Measurements from ENCODE around the gene LRRN1. TPM values are rescaled to one million over a fixed set of nuclear protein-coding genes. Genes with fewer than 3 reads are reported as not detected.
A peak's percentile ranks its signal among the peaks of the same experiment; 100 is the strongest.

Gene LRRN1
- under 1 TPM in 1 of 2 experiments, not detected in 1; 0.17 TPM for total RNA-seq

- DNase-seq = peak; percentile 63
- Mint-ChIP-seq H3K27me3 (peaks cover 42% of the 10 kb centered on the region), H3K27ac (no peak within 1 kb of the TSS), H3K4me1 (ENCODE audit: low read depth) (peaks cover 9% of the 10 kb centered on the region), H3K36me3 (no peaks in the 10 kb centered on the region), H3K9me3 (peaks cover 7% of the 10 kb centered on the region), H3K4me3 (peak within 1 kb of the TSS; percentile 67)
- POLR2A ChIA-PET = no interaction called here
- CTCF ChIA-PET = no interaction called here
- intact Hi-C loops (cut with micrococcal nuclease) = loop anchor here (10.0 kb wide), 1 partner anchor 605 kb away; no protein-coding TSS in a partner anchor
These were observed at the start of gene LRRN1 for GRCh38 chr3:3799173-3800079. Gene LRRN1, plus strand, starts transcription at chr3:3799431. Its CDS starts 45,211 bp downstream, at chr3:3844642.

- Mint-ChIP-seq H3K4me3 (no peak overlapping the region), H3K9me3 (no peaks in the 10 kb centered on the region), H3K4me1 (ENCODE audit: low read depth) (no peaks in the 10 kb centered on the region), H3K27me3 (no peaks in the 10 kb centered on the region), H3K27ac (no peak overlapping the region), H3K36me3 (no peaks in the 10 kb centered on the region)
- POLR2A ChIA-PET = no interaction called here
- DNase-seq = no peak
- CTCF ChIA-PET = no interaction called here
- intact Hi-C loops (cut with micrococcal nuclease) = no loop called here
These were observed 45.8 kb upstream of the LRRN1 start for GRCh38 chr3:3753416-3753815.

- Mint-ChIP-seq H3K4me1 (ENCODE audit: low read depth) (no peaks in the 10 kb centered on the region), H3K9me3 (no peaks in the 10 kb centered on the region), H3K27ac (no peak overlapping the region), H3K36me3 (no peaks in the 10 kb centered on the region), H3K4me3 (no peak overlapping the region), H3K27me3 (no peaks in the 10 kb centered on the region)
- intact Hi-C loops (cut with micrococcal nuclease) = no loop called here
- ChIA-PET POLR2A (no interaction called here), CTCF (no interaction called here)
- no peak for DNase-seq
These were observed 33.6 kb upstream of the LRRN1 start for GRCh38 chr3:3765661-3766060.

- Mint-ChIP-seq H3K9me3 (no peaks in the 10 kb centered on the region), H3K4me1 (ENCODE audit: low read depth) (no peaks in the 10 kb centered on the region), H3K4me3 (no peak overlapping the region), H3K27ac (no peak overlapping the region), H3K36me3 (no peaks in the 10 kb centered on the region), H3K27me3 (no peaks in the 10 kb centered on the region)
- intact Hi-C loops (cut with micrococcal nuclease) = no loop called here
- DNase-seq = no peak
- POLR2A ChIA-PET = no interaction called here
- CTCF ChIA-PET = no interaction called here
These were observed 33.1 kb upstream of the LRRN1 start for GRCh38 chr3:3766140-3766539.

- H3K4me1 Mint-ChIP-seq (ENCODE audit: low read depth) = no peaks in the 10 kb centered on the region
- peaks cover 14% of the 10 kb centered on the region for H3K9me3 Mint-ChIP-seq
- POLR2A ChIA-PET = no interaction called here
- intact Hi-C loops (cut with micrococcal nuclease) = no loop called here
- no peak overlapping the region for H3K27ac Mint-ChIP-seq
- CTCF ChIA-PET = no interaction called here
- H3K36me3 Mint-ChIP-seq = peaks cover 6% of the 10 kb centered on the region
- no peak overlapping the region for H3K4me3 Mint-ChIP-seq
- no peaks in the 10 kb centered on the region for H3K27me3 Mint-ChIP-seq
- DNase-seq = no peak
These were observed 28.1 kb upstream of the LRRN1 start for GRCh38 chr3:3771094-3771493.

- H3K36me3 Mint-ChIP-seq = peaks cover 6% of the 10 kb centered on the region
- intact Hi-C loops (cut with micrococcal nuclease) = no loop called here
- H3K27ac Mint-ChIP-seq = no peak overlapping the region
- H3K9me3 Mint-ChIP-seq = peaks cover 16% of the 10 kb centered on the region
- no peak overlapping the region for H3K4me3 Mint-ChIP-seq
- ChIA-PET CTCF (no interaction called here), POLR2A (no interaction called here)
- no peaks in the 10 kb centered on the region for H3K4me1 Mint-ChIP-seq (ENCODE audit: low read depth)
- H3K27me3 Mint-ChIP-seq = no peaks in the 10 kb centered on the region
- no peak for DNase-seq
These were observed 27.7 kb upstream of the LRRN1 start for GRCh38 chr3:3771567-3771966.

GRCh38 chr3:3772338-3772737 lies 26.9 kb upstream of the LRRN1 start:
- POLR2A ChIA-PET = no interaction called here
- CTCF ChIA-PET = no interaction called here
- Mint-ChIP-seq H3K4me1 (ENCODE audit: low read depth) (no peaks in the 10 kb centered on the region), H3K36me3 (peaks cover 7% of the 10 kb centered on the region), H3K4me3 (no peak overlapping the region), H3K9me3 (peaks cover 18% of the 10 kb centered on the region), H3K27me3 (no peaks in the 10 kb centered on the region), H3K27ac (no peak overlapping the region)
- no peak for DNase-seq
- intact Hi-C loops (cut with micrococcal nuclease) = no loop called here

- ChIA-PET CTCF (no interaction called here), POLR2A (no interaction called here)
- intact Hi-C loops (cut with micrococcal nuclease) = no loop called here
- no peak for DNase-seq
- peaks cover 7% of the 10 kb centered on the region for H3K36me3 Mint-ChIP-seq
- H3K27me3 Mint-ChIP-seq = no peaks in the 10 kb centered on the region
- no peaks in the 10 kb centered on the region for H3K4me1 Mint-ChIP-seq (ENCODE audit: low read depth)
- peaks cover 18% of the 10 kb centered on the region for H3K9me3 Mint-ChIP-seq
- H3K27ac Mint-ChIP-seq = no peak overlapping the region
- H3K4me3 Mint-ChIP-seq = no peak overlapping the region
These were observed 26.3 kb upstream of the LRRN1 start for GRCh38 chr3:3772920-3773319.

GRCh38 chr3:3776607-3777006 lies 22.6 kb upstream of the LRRN1 start:
- Mint-ChIP-seq H3K9me3 (peaks cover 18% of the 10 kb centered on the region), H3K36me3 (peaks cover 7% of the 10 kb centered on the region), H3K27me3 (no peaks in the 10 kb centered on the region), H3K27ac (no peak overlapping the region), H3K4me3 (no peak overlapping the region), H3K4me1 (ENCODE audit: low read depth) (no peaks in the 10 kb centered on the region)
- intact Hi-C loops (cut with micrococcal nuclease) = no loop called here
- DNase-seq = no peak
- POLR2A ChIA-PET = no interaction called here
- CTCF ChIA-PET = no interaction called here

GRCh38 chr3:3778216-3778615 lies 21.0 kb upstream of the LRRN1 start:
- H3K4me1 Mint-ChIP-seq (ENCODE audit: low read depth) = no peaks in the 10 kb centered on the region
- intact Hi-C loops (cut with micrococcal nuclease) = no loop called here

GRCh38 chr3:3778641-3779270 lies 20.5 kb upstream of the LRRN1 start:
- Mint-ChIP-seq H3K36me3 (peaks cover 7% of the 10 kb centered on the region), H3K4me3 (no peak overlapping the region), H3K9me3 (peaks cover 18% of the 10 kb centered on the region), H3K4me1 (ENCODE audit: low read depth) (no peaks in the 10 kb centered on the region), H3K27me3 (no peaks in the 10 kb centered on the region), H3K27ac (no peak overlapping the region)
- no peak for DNase-seq
- POLR2A ChIA-PET = no interaction called here
- intact Hi-C loops (cut with micrococcal nuclease) = no loop called here
- CTCF ChIA-PET = no interaction called here

More at GRCh38 chr3:3778216-3778615, 21.0 kb upstream of the LRRN1 start:
- no peak overlapping the region for H3K4me3 Mint-ChIP-seq
- H3K27me3 Mint-ChIP-seq = no peaks in the 10 kb centered on the region
- ChIA-PET POLR2A (no interaction called here), CTCF (no interaction called here)
- H3K27ac Mint-ChIP-seq = no peak overlapping the region
- no peak for DNase-seq
- H3K36me3 Mint-ChIP-seq = peaks cover 7% of the 10 kb centered on the region
- peaks cover 18% of the 10 kb centered on the region for H3K9me3 Mint-ChIP-seq

GRCh38 chr3:3782457-3782856 lies 16.8 kb upstream of the LRRN1 start:
- Mint-ChIP-seq H3K4me1 (ENCODE audit: low read depth) (no peaks in the 10 kb centered on the region), H3K27me3 (no peaks in the 10 kb centered on the region), H3K4me3 (no peak overlapping the region), H3K36me3 (no peaks in the 10 kb centered on the region), H3K27ac (no peak overlapping the region), H3K9me3 (no peaks in the 10 kb centered on the region)
- intact Hi-C loops (cut with micrococcal nuclease) = no loop called here
- CTCF ChIA-PET = no interaction called here
- POLR2A ChIA-PET = no interaction called here
- DNase-seq = no peak

GRCh38 chr3:3783210-3783609 lies 16.0 kb upstream of the LRRN1 start:
- intact Hi-C loops (cut with micrococcal nuclease) = no loop called here
- no peak overlapping the region for H3K4me3 Mint-ChIP-seq
- ChIA-PET POLR2A (no interaction called here), CTCF (no interaction called here)
- H3K27me3 Mint-ChIP-seq = no peaks in the 10 kb centered on the region
- no peak overlapping the region for H3K27ac Mint-ChIP-seq
- no peaks in the 10 kb centered on the region for H3K9me3 Mint-ChIP-seq
- no peaks in the 10 kb centered on the region for H3K4me1 Mint-ChIP-seq (ENCODE audit: low read depth)
- no peaks in the 10 kb centered on the region for H3K36me3 Mint-ChIP-seq
- DNase-seq = no peak

Measured in activated CD4-positive, alpha-beta memory T cell treated with anti-CD3 and anti-CD28 coated beads for 36 hours (primary cell).